A549 (cell line): Measurements from ENCODE around the gene AQP7.

ENCODE experiments used
- CBX8 ChIP-seq: fragments of 200-600 bp; sonication (generic); IDR thresholded peaks from 2 replicates; pipeline ENCODE4 v1.6.1; 2016
- POLR2A ChIP-seq: IDR thresholded peaks from 2 replicates; pipeline ENCODE4 v1.6.1; 2012; ENCODE audit warnings: mild to moderate bottlenecking, low read length
- TF ChIP-seq, protein P1 (sequence below): IDR thresholded peaks from 2 replicates; pipeline ENCODE4 v1.6.1; 2012
- TF ChIP-seq, protein P2 (sequence below): fragments of >200 bp; sonication (Bioruptor Twin); formaldehyde crosslinking; IDR thresholded peaks from 3 replicates; pipeline ENCODE4 v1.5.1; 2016

DNA sequence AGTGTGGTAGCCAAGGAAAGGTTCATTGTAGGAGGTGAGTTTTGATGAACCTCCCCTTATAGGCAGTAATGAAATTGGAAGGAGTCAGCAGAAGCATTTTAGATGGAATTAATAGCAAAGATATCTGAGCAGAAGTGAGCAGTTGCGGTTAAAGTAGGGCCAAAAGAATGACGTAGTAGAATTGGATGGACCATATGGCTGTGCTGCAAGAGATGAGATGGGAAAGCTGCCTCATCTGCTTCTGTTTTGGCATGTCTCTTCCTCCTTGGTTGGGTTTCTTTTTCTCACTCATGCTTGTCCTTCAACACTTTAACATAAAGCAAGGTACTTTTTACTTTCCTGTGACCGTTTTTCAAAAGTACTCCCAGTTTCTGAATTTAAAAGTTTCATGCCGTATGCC lies 55.8 kb downstream of the AQP7 start:
- TF ChIP-seq, protein P1, sequence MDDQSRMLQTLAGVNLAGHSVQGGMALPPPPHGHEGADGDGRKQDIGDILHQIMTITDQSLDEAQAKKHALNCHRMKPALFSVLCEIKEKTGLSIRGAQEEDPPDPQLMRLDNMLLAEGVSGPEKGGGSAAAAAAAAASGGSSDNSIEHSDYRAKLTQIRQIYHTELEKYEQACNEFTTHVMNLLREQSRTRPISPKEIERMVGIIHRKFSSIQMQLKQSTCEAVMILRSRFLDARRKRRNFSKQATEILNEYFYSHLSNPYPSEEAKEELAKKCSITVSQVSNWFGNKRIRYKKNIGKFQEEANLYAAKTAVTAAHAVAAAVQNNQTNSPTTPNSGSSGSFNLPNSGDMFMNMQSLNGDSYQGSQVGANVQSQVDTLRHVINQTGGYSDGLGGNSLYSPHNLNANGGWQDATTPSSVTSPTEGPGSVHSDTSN: no peak
- no peak for TF ChIP-seq POLR2A
- TF ChIP-seq, protein P2, sequence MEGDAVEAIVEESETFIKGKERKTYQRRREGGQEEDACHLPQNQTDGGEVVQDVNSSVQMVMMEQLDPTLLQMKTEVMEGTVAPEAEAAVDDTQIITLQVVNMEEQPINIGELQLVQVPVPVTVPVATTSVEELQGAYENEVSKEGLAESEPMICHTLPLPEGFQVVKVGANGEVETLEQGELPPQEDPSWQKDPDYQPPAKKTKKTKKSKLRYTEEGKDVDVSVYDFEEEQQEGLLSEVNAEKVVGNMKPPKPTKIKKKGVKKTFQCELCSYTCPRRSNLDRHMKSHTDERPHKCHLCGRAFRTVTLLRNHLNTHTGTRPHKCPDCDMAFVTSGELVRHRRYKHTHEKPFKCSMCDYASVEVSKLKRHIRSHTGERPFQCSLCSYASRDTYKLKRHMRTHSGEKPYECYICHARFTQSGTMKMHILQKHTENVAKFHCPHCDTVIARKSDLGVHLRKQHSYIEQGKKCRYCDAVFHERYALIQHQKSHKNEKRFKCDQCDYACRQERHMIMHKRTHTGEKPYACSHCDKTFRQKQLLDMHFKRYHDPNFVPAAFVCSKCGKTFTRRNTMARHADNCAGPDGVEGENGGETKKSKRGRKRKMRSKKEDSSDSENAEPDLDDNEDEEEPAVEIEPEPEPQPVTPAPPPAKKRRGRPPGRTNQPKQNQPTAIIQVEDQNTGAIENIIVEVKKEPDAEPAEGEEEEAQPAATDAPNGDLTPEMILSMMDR: no peak
- TF ChIP-seq CBX8: no peak
